ENCODE data around the gene EDN1. TPM values are rescaled to one million over a fixed set of nuclear protein-coding genes. Genes with fewer than 3 reads are reported as not detected.

EDN1 gene
- total RNA-seq, result under 1 TPM in 1 of 2 experiments, not detected in 1; 0.14 TPM

- H3K27me3 Mint-ChIP-seq, result peaks cover 29% of the 10 kb centered on the region
- H3K4me1 Mint-ChIP-seq (ENCODE audit: low read depth), result peaks cover 9% of the 10 kb centered on the region
- TF ChIP-seq CTCF (IDR thresholded peaks at IDR 0.05), result no peak
- peak; percentile 73 for DNase-seq
- H3K36me3 Mint-ChIP-seq (ENCODE audit: low read depth), result no peaks in the 10 kb centered on the region
- no peak within 1 kb of the TSS for H3K27ac Mint-ChIP-seq
- POLR2A ChIA-PET, result interaction anchor here (0.6 to 0.7 kb wide), 2 partner anchors 86 to 649 kb away, joined by 3 read pairs; no protein-coding TSS in a partner anchor
- peak within 1 kb of the TSS; percentile 75 for H3K4me3 Mint-ChIP-seq
- intact Hi-C loops (cut with micrococcal nuclease), result loop anchor here (5.0 to 10.0 kb wide), 3 partner anchors 138 to 633 kb away; no protein-coding TSS in a partner anchor
- no peaks in the 10 kb centered on the region for H3K9me3 Mint-ChIP-seq
- CTCF ChIA-PET, result interaction anchor here (0.7 to 4.9 kb wide), 51 partner anchors 9 to 709 kb away, joined by 3 to 57 read pairs (median 4); no protein-coding TSS in a partner anchor
- peak; percentile 89 for ATAC-seq
These were observed at the start of gene EDN1 for GRCh38 chr6:12289933-12290820. TSS of gene EDN1 (plus strand) at chr6:12290361. CDS start at chr6:12290630, 269 bp downstream.

GRCh38 chr6:12241493-12242175 lies 48.5 kb upstream of the EDN1 start:
- DNase-seq (no peak), ATAC-seq (peak; percentile 82)
- Mint-ChIP-seq H3K36me3 (ENCODE audit: low read depth) (no peaks in the 10 kb centered on the region), H3K4me1 (ENCODE audit: low read depth) (peaks cover 25% of the 10 kb centered on the region), H3K27me3 (no peaks in the 10 kb centered on the region), H3K27ac (peak overlapping the region; percentile 2), H3K9me3 (no peaks in the 10 kb centered on the region), H3K4me3 (no peak overlapping the region)
- intact Hi-C loops (cut with micrococcal nuclease), result no loop called here
- CTCF ChIA-PET, result interaction anchor here (1.6 kb wide), 1 partner anchor 48 kb away, joined by 5 read pairs; no protein-coding TSS in a partner anchor
- POLR2A ChIA-PET, result no interaction called here
- no peak for TF ChIP-seq CTCF (IDR thresholded peaks at IDR 0.05)

GRCh38 chr6:12243169-12243568 lies 47.0 kb upstream of the EDN1 start:
- Mint-ChIP-seq H3K27me3 (peaks cover 3% of the 10 kb centered on the region), H3K4me1 (ENCODE audit: low read depth) (peaks cover 24% of the 10 kb centered on the region), H3K27ac (no peak overlapping the region), H3K9me3 (no peaks in the 10 kb centered on the region), H3K36me3 (ENCODE audit: low read depth) (no peaks in the 10 kb centered on the region), H3K4me3 (no peak overlapping the region)
- no peak for DNase-seq
- no peak for TF ChIP-seq CTCF (IDR thresholded peaks at IDR 0.05)
- ChIA-PET POLR2A (no interaction called here), CTCF (interaction anchor here (0.8 to 1.4 kb wide), 2 partner anchors 46 to 91 kb away, joined by 3 to 7 read pairs; partner anchors contain the start of gene EDN1)
- intact Hi-C loops (cut with micrococcal nuclease), result no loop called here
- no peak for ATAC-seq

GRCh38 chr6:12245360-12245759 lies 44.8 kb upstream of the EDN1 start:
- intact Hi-C loops (cut with micrococcal nuclease), result no loop called here
- no peak overlapping the region for H3K4me3 Mint-ChIP-seq
- POLR2A ChIA-PET, result no interaction called here
- ATAC-seq, result no peak
- CTCF ChIA-PET, result interaction anchor here (1.3 to 1.7 kb wide), 4 partner anchors 13 to 590 kb away, joined by 3 to 6 read pairs (median 4); partner anchors contain the start of gene EDN1
- no peak overlapping the region for H3K27ac Mint-ChIP-seq
- TF ChIP-seq CTCF (IDR thresholded peaks at IDR 0.05), result no peak
- peaks cover 18% of the 10 kb centered on the region for H3K4me1 Mint-ChIP-seq (ENCODE audit: low read depth)
- no peak for DNase-seq
- H3K36me3 Mint-ChIP-seq (ENCODE audit: low read depth), result no peaks in the 10 kb centered on the region
- H3K9me3 Mint-ChIP-seq, result no peaks in the 10 kb centered on the region
- peaks cover 9% of the 10 kb centered on the region for H3K27me3 Mint-ChIP-seq
